NCI-H524 treated with DMSO at 0.1 percent for 48 hours (cell line): ENCODE data around the gene GPR146.
"Not testable (repeated sequence)": the region's sequence is repeated elsewhere in the genome, so short reads cannot be mapped to it uniquely, and the experiment has no call there.

Experiments used
- DNase-seq: peaks from one replicate; lab custom pipeline; 2025; lab: John Stamatoyannopoulos, UW

Gene GPR146, protein sequence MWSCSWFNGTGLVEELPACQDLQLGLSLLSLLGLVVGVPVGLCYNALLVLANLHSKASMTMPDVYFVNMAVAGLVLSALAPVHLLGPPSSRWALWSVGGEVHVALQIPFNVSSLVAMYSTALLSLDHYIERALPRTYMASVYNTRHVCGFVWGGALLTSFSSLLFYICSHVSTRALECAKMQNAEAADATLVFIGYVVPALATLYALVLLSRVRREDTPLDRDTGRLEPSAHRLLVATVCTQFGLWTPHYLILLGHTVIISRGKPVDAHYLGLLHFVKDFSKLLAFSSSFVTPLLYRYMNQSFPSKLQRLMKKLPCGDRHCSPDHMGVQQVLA

DNA sequence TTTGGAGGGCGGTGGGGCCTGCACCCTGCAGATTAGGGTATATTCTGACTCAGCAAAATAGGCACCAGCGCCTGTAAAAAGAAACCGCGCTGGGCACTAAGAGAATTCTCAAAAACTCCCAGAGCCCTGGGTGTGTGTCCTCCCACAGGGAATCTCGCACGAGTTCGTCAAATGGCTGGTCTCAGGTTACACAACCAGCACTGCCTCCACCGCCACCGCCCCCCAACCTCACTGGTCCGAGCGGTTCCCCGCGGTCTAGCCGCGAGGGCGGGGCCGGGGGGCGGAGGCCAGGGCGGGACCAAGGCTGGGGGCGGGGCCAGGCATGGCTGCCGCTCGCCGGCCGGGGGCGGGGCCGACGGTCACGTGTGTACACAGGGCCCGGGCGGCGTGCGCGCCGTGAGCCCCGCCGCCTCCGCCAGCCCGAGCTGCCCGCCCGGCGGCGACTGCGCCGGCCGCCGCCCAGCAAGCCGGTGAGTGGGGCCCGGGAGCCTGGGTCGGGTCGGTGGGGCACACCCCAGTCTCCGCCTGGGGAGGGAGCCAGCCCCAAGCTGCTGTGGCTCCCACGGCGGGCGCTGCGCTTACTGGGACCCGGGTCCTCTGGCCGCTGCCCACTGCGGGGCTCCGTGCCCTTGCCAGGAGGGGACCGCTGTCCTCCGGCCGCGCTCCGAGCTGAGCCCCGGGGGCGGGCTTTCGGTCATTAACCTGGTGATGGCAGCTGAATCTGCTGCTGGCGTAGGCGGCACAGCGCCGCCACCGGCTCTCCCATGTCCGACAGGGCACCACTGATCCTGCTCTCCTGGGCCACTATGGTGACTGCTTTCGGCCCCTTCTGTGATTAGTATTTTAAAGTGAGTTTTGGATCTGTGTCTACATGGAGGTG lies at the start of gene GPR146:
GPR146 (plus strand) TSS at position 358 of the 880 bp plus-strand sequence. CDS start 12,970 bp downstream, outside the sequence.
- no peak for DNase-seq

DNA sequence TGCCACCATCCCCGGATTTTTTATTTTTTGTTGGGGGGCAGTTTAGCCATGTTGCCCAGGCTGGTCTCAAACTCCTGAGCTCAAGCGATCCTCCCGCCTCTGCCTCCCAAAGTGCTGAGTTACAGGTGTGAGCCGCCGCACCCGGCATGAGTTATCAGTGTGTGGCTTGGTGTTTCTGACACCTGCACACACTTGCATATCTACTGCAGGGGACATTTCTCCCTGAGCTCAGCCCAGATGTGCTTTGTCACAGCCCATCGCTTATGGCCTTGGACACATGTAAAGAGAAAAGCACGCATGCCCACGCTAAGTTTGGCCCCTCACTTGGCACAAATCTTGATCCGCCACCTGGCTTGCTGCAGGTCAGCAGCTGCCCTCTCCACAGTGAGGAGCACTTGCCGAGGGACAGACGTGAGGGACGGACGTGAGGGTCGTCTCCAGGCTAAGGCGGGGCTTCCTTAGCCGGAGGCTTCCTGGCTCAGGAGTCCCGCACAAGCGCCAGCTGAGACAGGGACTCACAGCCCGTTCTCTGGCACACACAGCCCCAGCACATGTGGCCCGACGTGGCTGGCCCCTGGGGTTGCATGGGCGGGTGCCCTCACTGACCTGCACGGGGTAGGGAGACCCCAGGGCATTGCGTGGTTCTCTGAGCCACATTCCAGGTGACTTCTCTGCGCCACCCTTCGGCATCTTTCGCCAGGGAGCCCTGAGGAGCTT lies 49.6 kb upstream of the GPR146 start:
- DNase-seq: no peak

DNA sequence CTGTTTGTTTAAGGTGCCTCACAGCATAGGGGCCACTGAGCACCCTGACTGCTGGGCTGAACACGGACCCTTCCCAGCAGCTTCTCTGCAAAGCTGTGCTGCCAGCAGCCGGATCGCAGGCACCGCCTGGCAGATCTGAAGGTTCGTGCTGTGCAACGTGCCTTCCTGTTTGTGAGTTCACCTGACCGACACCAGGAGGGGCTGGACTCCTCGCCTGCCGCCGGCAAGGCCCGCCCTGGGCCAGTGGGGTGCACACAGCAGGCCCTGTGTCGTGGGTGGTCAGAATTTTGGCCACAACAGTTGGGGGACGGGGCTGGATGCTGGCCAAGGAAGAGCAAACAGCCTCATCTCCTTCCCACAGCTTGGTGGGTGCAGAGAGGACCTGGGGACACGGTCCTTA lies 48.8 kb upstream of the GPR146 start:
- no peak for DNase-seq

DNA sequence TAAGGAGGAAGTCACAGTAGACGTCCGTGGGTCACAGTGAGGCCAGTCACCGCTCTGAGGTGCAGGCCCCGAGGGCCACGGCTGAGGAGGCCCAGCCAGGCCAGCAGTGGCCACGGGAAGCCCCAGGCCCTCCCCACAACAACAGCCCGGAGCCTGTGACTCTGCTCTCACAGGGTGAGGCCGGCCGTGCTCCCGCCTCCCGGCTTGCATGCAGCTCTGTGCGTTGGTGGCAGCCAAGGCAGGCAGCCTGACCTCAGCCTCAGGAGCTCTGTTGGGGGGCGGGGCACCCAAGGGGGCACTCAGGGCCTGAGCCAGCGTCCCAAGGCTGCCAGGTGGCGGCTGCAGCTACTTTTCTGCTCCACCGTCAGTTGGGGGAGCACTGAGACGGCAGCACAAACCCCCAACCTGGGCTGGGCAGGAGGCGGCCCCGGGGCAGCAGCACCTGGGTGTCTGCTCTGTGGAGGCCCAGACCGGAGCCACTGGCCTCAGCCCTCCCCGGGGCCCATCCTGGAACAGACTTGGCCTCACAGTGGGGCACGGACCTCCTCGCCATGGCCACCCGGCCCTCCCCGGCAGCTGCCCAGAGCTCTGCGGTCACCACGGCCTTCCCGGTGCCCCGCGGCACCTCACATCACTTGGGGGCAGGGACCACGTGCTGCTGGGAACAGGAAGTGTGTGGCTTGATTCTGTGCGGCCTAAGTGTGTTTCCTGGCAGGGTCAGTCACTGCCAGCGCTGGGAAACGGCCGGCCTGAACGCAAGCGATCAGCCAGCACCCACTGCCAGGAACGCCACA lies 48.1 kb upstream of the GPR146 start:
- DNase-seq: no peak

DNA sequence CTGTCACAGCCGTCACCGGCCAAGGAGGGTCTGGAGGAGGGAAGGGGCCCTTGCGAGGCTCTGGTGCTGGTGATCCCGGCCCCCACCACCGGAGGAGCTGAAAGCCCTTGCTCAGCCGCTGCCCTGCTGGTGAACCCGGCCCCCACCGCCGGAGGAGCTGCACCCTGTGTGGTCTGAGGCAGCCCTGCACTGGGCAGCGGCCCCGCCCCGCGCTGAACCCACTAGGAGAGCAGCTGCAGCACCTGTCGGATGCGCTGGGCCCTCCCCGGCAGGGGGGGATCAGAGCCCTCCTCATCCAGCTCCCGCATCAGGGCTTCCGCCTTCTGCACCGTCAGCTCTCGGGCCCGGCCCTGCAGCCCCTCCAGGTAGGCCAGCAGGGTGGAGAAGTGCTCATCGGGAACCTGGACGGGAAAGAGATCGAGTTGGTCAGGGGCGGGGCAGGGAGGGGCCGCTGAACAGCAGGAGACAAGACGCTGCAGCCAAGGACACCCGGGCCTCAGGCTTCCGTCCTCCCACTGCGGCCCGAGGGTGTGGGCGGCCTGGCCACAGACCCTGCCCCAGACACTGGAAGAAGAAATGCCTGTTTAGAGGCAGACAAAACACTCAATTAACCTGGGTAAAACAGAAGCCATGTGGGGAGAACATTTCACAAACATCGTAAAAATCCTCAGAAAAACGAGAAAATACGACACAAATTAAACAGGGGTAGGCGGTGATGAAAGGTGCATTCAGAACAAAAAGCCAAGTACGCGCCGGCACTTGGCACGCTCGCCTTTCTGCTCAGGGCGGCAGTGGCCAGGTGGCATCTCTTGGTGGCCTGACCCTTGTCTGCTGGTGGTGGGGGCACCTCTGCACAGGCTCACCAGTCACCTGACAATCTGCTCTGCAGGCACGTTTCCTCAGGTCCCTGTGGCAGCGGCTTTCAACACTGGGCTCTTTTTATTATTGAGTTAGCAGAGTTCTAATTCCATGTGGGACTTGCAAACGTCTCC lies 46.6 kb upstream of the GPR146 start:
- DNase-seq: no peak

DNA sequence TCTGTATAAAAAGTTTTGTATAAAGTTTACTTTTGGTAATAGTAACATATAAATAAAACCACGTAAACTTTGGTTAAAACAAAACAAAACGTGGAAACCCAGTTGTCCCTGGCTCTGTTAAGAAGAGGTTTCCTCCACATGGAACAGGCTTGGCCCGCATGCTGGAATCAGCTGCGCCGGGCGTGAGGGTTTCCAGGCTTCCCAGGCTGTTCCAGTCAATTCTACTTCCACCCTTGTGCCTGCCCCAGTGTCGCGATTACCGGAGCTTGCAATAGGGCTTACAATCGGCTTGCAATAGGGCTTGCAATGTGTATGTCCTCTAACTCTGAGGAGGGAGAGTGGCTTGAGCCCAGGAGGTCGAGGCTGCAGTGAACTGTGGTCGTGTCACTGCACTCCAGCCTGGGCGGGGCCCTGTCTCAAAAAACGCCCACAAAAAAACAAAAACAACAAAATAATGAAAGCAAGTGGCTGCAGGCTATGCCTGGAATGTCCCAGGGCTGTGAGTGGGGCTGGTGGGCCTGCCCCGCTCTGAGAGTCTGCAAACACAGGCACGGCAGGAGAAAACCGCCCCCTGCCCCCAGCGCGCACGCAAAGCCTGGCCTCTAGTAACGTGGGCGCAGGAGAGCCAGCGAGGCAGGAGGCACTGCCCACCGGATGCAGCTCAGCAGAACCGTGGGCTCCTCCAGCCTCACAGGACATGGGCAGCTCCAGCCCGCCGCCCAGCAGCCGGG lies 45.0 kb upstream of the GPR146 start:
- no peak for DNase-seq

DNA sequence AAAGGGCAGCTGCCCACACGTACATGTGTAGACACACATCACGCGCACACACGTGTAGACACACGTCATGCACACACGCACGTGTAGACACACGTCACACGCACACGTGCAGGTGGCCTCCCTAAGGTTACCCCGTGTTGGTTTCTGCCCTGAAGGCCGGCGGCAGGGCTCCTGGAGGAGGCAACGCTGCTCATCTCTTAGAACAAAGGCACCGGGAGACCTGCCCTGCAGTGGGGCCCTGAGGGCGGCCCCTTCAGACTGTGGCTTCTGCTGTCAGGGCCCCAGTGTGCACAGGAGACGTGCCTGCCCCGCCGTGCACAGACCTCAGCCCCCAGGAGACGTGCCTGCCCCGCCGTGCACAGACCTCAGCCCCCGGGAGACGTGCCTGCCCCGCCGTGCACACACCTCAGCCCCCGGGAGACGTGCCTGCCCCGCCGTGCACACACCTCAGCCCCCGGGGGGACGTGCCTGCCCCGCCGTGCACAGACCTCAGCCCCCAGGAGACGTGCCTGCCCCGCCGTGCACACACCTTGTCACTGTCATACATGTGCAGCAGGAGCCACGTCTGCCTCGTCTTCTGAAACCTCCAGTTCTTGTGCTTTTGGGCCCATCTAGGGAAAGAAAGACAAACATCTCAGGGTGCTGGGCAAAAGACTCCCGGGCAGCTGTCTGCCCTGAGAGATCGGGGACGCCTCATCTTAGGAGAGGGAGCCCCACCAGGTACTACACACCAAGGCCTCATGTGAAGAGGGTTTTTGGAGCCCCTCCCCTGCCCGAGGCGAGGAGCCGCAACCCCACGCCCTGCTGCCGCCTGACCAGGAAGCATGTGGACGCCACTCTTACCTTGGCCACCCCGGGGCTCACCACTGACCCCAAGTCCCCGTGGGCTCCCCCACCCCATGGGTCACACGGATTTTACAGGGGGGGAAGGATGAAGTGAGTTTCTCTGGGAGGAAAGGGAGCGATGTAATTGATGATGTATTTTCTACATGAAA lies 44.1 kb upstream of the GPR146 start:
- DNase-seq: no peak

DNA sequence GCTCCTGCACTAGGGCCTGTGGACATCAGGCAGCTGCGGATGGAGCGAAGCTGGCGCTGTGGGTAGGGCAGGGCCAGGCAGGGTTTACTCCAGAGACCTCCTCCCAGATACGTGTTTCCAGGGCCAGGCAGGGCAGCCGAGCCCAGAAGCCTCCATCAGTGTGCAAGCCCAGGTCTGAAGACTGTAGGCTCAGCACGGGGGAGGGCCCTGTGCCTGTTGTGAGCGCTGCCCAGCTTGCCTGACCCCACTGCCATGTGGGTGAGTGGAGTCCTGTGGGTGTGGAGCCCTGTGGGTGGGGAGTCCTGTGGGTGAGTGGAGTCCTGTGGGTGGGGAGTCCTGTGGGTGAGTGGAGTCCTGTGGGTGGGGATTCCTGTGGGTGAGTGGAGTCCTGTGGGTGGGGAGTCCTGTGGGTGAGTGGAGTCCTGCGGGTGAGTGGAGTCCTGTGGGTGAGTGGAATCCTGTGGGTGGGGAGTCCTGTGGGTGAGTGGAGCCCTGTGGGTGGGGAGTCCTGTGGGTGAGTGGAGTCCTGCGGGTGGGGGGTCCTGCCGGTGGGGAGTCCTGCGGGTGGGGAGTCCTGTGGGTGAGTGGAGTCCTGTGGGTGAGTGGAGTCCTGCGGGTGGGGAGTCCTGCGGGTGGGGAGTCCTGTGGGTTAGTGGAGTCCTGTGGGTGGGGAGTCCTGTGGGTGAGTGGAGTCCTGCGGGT lies 43.1 kb upstream of the GPR146 start:
- not testable (repeated sequence) for DNase-seq

DNA sequence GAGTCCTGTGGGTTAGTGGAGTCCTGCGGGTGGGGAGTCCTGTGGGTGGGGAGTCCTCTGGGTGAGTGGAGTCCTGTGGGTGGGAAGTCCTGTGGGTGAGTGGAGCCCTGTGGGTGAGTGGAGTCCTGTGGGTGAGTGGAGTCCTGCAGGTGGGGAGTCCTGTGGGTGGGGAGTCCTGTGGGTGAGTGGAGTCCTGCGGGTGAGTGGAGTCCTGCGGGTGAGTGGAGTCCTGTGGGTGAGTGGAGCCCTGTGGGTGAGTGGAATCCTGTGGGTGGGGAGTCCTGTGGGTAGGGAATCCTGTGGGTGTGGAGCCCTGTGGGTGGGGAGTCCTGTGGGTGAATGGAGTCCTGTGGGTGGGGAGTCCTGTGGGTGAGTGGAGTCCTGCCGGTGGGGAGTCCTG lies 42.3 kb upstream of the GPR146 start:
- not testable (repeated sequence) for DNase-seq

DNA sequence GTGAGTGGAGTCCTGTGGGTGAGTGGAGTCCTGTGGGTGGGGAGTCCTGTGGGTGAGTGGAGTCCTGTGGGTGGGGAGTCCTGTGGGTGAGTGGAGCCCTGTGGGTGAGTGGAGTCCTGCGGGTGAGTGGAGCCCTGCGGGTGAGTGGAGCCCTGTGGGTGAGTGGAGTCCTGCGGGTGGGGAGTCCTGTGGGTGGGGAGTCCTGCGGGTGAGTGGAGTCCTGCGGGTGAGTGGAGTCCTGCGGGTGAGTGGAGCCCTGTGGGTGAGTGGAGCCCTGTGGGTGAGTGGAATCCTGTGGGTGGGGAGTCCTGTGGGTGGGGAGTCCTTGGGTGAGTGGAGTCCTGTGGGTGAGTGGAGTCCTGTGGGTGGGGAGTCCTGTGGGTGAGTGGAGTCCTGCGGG lies 41.9 kb upstream of the GPR146 start:
- not testable (repeated sequence) for DNase-seq

DNA sequence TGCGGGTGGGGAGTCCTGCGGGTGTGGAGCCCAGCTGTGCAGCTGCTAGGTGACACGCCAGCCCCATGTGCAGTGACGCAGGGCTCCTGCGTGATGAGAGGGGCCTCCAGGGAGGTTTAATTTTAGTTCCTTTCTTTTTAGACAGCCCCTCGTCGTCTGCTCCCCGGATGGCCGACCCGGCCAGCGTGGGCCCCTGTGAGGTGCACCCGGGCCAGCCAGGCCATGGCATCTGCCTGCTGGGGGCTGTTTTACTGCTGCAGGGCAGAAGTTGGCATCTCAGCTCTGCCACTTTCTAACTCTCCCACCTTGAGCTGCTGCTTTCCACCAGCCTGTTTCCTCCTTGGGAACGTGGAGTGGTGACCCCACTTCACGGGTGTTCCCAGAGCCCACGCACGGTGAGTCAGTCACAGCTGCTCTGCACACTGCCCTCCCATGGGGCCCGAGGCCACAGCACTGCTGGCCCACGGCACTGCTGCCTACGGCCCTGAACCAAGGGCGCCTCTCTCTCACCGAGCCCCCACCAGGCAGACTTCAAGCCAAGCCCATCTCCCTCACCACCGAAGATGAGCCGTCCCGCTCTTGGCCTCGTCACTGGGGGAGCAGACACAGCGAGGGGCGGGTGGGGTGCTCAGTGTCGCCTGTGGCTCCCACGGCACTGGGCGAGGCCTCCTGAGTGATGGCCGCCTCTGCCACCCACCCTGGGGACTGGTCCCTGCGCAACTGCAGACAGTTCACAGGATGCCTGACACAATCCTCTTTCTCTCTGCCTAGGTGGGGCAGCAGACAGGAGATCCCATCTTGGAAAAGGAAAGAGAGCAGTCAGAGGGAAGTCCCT lies 40.1 kb upstream of the GPR146 start:
- DNase-seq: no peak

DNA sequence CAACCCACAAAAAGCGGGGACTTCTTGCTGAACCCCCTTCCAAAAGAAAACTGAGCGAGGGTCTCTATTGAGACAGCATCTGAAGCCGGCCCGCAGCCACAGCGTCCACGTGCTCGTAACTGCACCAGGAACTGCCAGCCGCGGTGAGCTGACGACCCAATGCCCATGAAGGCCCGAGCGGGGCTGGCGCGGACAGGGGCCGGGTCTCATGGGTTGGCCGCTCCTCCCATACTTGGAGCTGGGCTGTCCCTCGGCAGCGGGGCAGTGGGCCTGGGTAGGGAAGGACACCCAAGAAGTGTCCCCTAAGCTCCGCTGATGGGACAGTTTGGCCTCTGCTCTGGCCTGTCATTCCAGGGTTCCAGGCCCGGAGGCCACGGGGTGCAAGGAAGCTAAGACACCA lies 39.0 kb upstream of the GPR146 start:
- no peak for DNase-seq

DNA sequence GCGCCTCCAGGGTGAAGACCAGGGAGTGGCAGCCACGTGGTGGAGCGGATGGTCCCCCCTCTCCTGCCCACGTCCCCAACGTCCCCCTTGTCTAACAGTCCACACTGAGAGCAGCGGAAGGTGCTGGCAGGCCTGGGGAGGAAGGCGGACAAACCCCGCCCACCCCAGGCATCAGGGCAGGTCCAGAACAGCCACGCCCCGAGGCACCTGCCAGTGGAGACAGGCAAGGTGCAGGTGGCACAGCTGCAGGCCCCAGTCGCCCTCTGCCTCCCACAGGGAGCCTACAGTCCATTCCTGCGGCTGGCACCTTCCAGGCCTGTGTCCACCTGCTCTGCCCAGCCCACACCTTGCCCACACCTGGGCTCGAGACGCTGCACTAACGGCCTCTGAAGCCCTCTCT lies 36.4 kb upstream of the GPR146 start:
- DNase-seq: no peak

DNA sequence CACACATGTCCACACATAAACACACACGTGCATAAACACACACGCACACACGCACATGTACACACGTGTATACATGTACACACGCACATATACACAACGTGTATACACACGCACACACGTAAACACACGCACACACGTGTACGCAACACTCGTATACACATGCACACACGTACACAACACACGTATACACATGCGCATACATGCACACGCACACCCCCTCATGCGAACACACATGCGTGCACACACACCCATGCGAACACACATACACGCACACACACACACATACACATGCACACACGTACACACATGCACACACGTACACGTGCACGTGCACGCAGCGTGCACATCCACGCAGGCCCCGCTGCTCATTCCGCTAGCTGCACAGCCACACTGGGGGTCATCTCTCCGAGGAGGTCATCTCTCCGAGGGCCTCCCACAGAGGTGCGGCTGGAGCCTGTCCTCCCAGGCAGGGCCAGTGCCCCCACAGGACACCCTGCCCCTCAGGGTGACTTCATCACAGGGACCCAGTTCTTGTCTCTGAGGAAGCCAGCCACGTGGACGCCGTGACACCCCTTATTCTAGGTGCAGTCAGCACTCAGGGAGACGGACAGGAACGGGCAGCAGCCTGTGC lies 35.5 kb upstream of the GPR146 start:
- DNase-seq: no peak

DNA sequence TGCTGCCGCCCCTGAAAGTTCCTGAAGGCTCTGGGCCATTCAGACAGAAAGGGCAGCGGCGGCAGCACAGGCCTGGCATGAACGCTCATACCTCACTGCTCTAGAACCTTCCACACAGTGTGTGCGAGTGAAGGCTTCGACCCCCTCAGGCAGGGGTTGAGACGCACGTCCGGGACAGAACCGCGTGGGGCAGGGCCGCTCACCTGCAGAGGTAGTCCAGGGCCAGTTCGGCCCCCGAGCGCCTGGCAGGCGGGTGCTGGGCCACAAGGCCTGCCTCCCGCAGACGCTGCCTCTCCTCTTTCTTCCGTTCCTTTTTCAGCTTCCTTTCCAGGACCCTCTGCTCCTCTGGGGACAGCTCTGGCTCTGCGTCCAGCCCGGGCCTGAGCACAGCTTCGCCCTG lies 34.6 kb upstream of the GPR146 start:
- no peak for DNase-seq

DNA sequence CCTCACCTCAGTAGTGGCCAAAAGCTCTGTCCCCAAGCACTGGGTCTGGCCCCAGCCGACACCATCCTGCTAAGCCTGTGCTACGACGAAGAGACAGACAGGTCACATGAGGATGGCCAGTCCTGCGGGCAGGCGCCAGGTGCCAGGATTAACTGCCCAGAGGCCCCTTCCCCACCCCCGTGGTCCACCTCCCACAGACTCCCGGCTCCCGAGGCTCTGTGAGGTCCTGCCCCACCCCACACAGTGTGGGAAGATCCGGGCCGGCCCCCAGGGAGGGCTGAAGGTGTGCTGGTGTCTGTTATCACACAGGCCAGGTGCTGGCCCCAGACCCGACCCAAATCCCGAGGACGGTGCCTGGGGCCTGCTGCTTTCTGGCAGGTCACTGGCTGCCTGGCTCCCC lies 34.1 kb upstream of the GPR146 start:
- no peak for DNase-seq
